Measurements from ENCODE around the gene PINLYP. TPM values are rescaled to one million over a fixed set of nuclear protein-coding genes. Genes with fewer than 3 reads are reported as not detected.

The PINLYP gene
- total RNA-seq, 1 experiment from 2014 or later: not detected

DNA sequence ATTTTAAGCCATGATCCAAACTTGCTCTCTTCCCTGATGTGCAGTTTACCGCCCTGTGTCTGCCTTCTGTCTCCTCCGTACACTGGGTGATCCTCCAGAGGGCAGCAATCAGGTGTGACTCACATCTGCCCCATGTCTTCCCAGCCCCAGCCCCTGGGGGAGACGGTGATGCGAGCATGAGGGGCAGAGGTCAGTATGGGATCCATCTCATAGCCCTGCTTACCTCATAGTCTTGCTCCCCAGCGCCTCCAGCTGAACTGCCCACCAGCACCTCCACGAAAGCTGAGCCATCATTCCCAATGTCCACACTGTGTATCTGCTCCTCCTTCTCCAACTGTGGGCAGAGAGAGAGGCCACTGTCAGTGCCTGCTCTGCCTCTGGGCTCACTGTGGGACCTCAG, 14.9 kb upstream of the PINLYP start:
- ChIA-PET POLR2A (no interaction called here), CTCF (interaction anchor here (0.6 to 0.7 kb wide), 2 partner anchors 164 to 179 kb away, joined by 3 read pairs; no protein-coding TSS in a partner anchor)
- Histone ChIP-seq H3K4me1 (no peaks in the 10 kb centered on the region), H3K27me3 (replicated peaks; ENCODE audit: control insufficient read depth, insufficient read depth, low read length) (no peaks in the 10 kb centered on the region), H3K4me3 (ENCODE audit: low read depth, low read length) (no peak overlapping the region), H3K9me3 (no peaks in the 10 kb centered on the region), H3K36me3 (ENCODE audit: control insufficient read depth, insufficient read depth, low read length) (peaks cover 2% of the 10 kb centered on the region)
- Mint-ChIP-seq H3K4me1 (ENCODE audit: low read depth, unreplicated experiment) (no peaks in the 10 kb centered on the region), H3K9me3 (ENCODE audit: unreplicated experiment) (no peaks in the 10 kb centered on the region), H3K27ac (ENCODE audit: unreplicated experiment) (no peak overlapping the region), H3K36me3 (ENCODE audit: insufficient read depth, unreplicated experiment) (peaks cover 30% of the 10 kb centered on the region), H3K27me3 (ENCODE audit: insufficient read depth, unreplicated experiment) (no peaks in the 10 kb centered on the region), H3K4me3 (ENCODE audit: unreplicated experiment) (no peak overlapping the region)
- no TSS peak for BruUV-seq (replicated peaks)
- TF ChIP-seq, protein P1, sequence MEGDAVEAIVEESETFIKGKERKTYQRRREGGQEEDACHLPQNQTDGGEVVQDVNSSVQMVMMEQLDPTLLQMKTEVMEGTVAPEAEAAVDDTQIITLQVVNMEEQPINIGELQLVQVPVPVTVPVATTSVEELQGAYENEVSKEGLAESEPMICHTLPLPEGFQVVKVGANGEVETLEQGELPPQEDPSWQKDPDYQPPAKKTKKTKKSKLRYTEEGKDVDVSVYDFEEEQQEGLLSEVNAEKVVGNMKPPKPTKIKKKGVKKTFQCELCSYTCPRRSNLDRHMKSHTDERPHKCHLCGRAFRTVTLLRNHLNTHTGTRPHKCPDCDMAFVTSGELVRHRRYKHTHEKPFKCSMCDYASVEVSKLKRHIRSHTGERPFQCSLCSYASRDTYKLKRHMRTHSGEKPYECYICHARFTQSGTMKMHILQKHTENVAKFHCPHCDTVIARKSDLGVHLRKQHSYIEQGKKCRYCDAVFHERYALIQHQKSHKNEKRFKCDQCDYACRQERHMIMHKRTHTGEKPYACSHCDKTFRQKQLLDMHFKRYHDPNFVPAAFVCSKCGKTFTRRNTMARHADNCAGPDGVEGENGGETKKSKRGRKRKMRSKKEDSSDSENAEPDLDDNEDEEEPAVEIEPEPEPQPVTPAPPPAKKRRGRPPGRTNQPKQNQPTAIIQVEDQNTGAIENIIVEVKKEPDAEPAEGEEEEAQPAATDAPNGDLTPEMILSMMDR (IDR thresholded peaks at IDR 0.05; ENCODE audit: insufficient read depth in 1 of 2, low read depth in 1 of 2, low read length in 1 of 2, severe bottlenecking in 1 of 2, unreplicated experiment in 1 of 2): peak in 1 of 2 experiments; percentile 37
- intact Hi-C loops (cut with micrococcal nuclease; ENCODE audit: unreplicated experiment): loop anchor here (2.0 kb wide), 1 partner anchor 34 kb away; no protein-coding TSS in a partner anchor
- DNase-seq: peak; percentile 54 to 55

DNA sequence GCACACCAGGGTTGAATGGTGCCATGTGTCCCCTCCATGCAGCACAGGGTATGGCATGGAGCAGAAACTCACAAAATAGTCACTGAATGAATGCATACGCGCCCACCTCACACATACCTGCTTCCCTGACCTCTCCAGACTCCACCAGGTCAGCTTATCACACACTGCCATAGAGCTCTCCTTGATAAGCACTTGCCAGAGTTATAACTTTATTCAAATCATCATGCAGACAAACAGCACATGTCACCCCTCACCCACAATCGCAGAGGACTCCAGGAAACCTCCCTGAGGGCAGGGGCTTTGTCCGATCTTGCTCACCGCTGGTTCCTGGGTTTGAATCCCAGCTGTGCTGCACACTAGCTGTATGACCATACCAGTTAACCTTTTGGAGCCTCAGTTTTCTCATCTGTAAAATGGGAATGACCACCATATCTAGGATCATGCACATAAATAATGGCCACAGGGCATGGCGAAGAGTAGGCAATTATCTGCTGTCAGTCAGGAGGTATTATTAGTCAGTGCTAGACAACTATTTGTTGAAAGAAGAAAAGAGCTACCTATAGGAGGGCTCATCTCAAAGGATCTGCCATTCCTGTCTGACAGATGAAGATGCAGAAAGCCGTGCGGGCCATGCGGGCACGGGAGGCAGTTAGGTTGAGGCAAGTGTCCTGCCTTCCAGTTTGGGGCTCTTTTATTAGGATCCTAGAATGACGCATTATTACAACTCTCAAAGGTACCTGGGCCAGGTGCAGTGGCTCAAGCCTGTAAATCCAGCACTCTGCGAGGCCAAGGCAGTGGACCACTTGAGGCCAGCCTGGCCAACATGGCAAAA, 14.2 kb upstream of the PINLYP start:
- Mint-ChIP-seq H3K27me3 (ENCODE audit: insufficient read depth, unreplicated experiment) (no peaks in the 10 kb centered on the region), H3K4me3 (ENCODE audit: unreplicated experiment) (no peak overlapping the region), H3K36me3 (ENCODE audit: insufficient read depth, unreplicated experiment) (peaks cover 28% of the 10 kb centered on the region), H3K27ac (ENCODE audit: unreplicated experiment) (no peak overlapping the region), H3K9me3 (ENCODE audit: unreplicated experiment) (no peaks in the 10 kb centered on the region), H3K4me1 (ENCODE audit: low read depth, unreplicated experiment) (no peaks in the 10 kb centered on the region)
- no peak overlapping the region for H3K4me3 ChIP-seq (ENCODE audit: low read depth, low read length)
- intact Hi-C loops (cut with micrococcal nuclease; ENCODE audit: unreplicated experiment): loop anchor here (2.0 kb wide), 1 partner anchor 33 kb away; no protein-coding TSS in a partner anchor
- no peaks in the 10 kb centered on the region for H3K4me1 ChIP-seq
- ChIA-PET POLR2A (no interaction called here), CTCF (interaction anchor here (0.6 kb wide), 1 partner anchor 163 kb away, joined by 3 read pairs; no protein-coding TSS in a partner anchor)
- H3K27me3 ChIP-seq (replicated peaks; ENCODE audit: control insufficient read depth, insufficient read depth, low read length): no peaks in the 10 kb centered on the region
- H3K36me3 ChIP-seq (ENCODE audit: control insufficient read depth, insufficient read depth, low read length): peaks cover 2% of the 10 kb centered on the region
- TF ChIP-seq, protein P1 (IDR thresholded peaks at IDR 0.05; ENCODE audit: insufficient read depth in 1 of 2, low read depth in 1 of 2, low read length in 1 of 2, severe bottlenecking in 1 of 2, unreplicated experiment in 1 of 2): no peak
- no peak for DNase-seq
- BruUV-seq (replicated peaks): no TSS peak
- H3K9me3 ChIP-seq: no peaks in the 10 kb centered on the region

DNA sequence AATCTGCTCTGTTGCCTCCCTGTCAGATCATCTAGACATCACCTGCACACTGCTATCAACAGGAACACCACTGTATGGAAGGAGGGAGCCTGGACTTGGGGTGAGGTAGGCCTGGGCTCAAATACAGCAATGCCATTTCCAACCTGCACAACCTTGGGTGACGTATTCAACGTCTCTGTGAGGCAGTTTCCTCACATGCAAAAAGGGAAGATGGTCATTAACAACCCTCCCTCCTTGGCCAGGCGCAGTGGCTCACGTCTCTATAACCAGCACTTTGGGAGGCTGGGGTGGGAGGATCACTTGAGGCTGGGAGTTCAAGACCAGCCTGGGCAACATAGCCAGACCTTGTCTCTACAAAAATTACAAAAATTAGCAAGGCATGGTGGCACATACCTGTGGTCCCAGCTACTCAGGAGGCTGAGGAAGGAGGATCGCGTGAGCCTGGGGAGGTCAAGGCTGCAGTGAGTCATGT, 13.3 kb upstream of the PINLYP start:
- TF ChIP-seq, protein P1 (IDR thresholded peaks at IDR 0.05; ENCODE audit: insufficient read depth in 1 of 2, low read depth in 1 of 2, low read length in 1 of 2, severe bottlenecking in 1 of 2, unreplicated experiment in 1 of 2): no peak
- POLR2A ChIA-PET: no interaction called here
- H3K27me3 Mint-ChIP-seq (ENCODE audit: insufficient read depth, unreplicated experiment): no peaks in the 10 kb centered on the region
- intact Hi-C loops (cut with micrococcal nuclease; ENCODE audit: unreplicated experiment): no loop called here
- H3K27me3 ChIP-seq (replicated peaks; ENCODE audit: control insufficient read depth, insufficient read depth, low read length): no peaks in the 10 kb centered on the region
- no TSS peak for BruUV-seq (replicated peaks)
- H3K36me3 Mint-ChIP-seq (ENCODE audit: insufficient read depth, unreplicated experiment): peaks cover 28% of the 10 kb centered on the region
- no peak overlapping the region for H3K27ac Mint-ChIP-seq (ENCODE audit: unreplicated experiment)
- no peak overlapping the region for H3K4me3 Mint-ChIP-seq (ENCODE audit: unreplicated experiment)
- no peaks in the 10 kb centered on the region for H3K4me1 ChIP-seq
- H3K9me3 Mint-ChIP-seq (ENCODE audit: unreplicated experiment): no peaks in the 10 kb centered on the region
- H3K4me1 Mint-ChIP-seq (ENCODE audit: low read depth, unreplicated experiment): no peaks in the 10 kb centered on the region
- no peak for DNase-seq
- H3K36me3 ChIP-seq (ENCODE audit: control insufficient read depth, insufficient read depth, low read length): peaks cover 2% of the 10 kb centered on the region
- CTCF ChIA-PET: no interaction called here
- H3K4me3 ChIP-seq (ENCODE audit: low read depth, low read length): no peak overlapping the region
- H3K9me3 ChIP-seq: no peaks in the 10 kb centered on the region

All from Caco-2 (cell line).